ENCODE measurements around the gene ARMCX4. TPM values are rescaled to one million over a fixed set of nuclear protein-coding genes. Genes with fewer than 3 reads are reported as not detected.

ARMCX4 gene
- total and polyA plus RNA-seq, 2 of the 8 experiments (the other 6 are each of a cell fraction or from before 2014, with no cell fraction given): 3.7 to 14.5 TPM

DNA sequence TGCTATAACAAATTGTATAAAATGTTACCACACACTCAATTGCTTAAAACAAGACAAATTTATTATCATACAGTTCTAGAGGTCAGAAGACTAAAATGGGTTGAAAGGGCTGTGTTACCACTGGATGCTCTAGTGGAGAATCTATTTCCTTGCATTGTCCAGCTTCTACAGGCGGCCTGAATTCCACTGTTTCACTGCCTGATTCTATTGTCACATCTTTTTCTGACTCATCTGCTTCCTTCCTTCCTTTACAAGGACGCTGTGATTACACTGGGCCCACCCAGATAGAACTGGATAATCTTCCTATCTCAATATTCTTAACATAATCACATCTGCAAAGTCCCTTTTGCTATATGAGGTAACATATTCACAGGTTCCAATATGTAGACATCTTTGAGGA is 45.7 kb downstream of the ARMCX4 start (continued):
- no peak for TF ChIP-seq YY1 (IDR thresholded peaks at IDR 0.05; ENCODE audit: low read depth, low read length)
- TF ChIP-seq SP4 (IDR thresholded peaks at IDR 0.05; ENCODE audit: low read length): no peak
- no peak for TF ChIP-seq KDM4A (IDR thresholded peaks at IDR 0.05; ENCODE audit: low read depth, low read length, severe bottlenecking)

Other genes starting within 250 kb of the ARMCX4 start
- not detected in 2 replicates for gene TAF7L, start 194.1 kb upstream of the ARMCX4 start, total RNA-seq (2021; fragmentation: NEBNext Ultra II Directional; extraction: Animal tissue kit (Norgen Biotek cat#: 25700))
- not detected in 2 replicates for gene TAF7L, start 194.1 kb upstream of the ARMCX4 start, polyA plus RNA-seq (2011; rRNA removed)
- 38.0 and 38.1 TPM in 2 replicates for gene TIMM8A, start 136.7 kb upstream of the ARMCX4 start, total RNA-seq (2021; fragmentation: NEBNext Ultra II Directional; extraction: Animal tissue kit (Norgen Biotek cat#: 25700))
- gene TIMM8A, start 136.7 kb upstream of the ARMCX4 start, polyA plus RNA-seq (2011; rRNA removed): 16.1 and 16.6 TPM in 2 replicates
- 0.20 TPM in 1 of 2 replicates, not detected in the other for gene BTK, start 99.3 kb upstream of the ARMCX4 start, total RNA-seq (2021; fragmentation: NEBNext Ultra II Directional; extraction: Animal tissue kit (Norgen Biotek cat#: 25700))
- 0.03 and 0.06 TPM in 2 replicates for gene BTK, start 99.3 kb upstream of the ARMCX4 start, polyA plus RNA-seq (2011; rRNA removed)
- 271 and 309 TPM in 2 replicates for gene RPL36A, start 94.4 kb upstream of the ARMCX4 start, total RNA-seq (2021; fragmentation: NEBNext Ultra II Directional; extraction: Animal tissue kit (Norgen Biotek cat#: 25700))
- 985 and 1,587 TPM in 2 replicates for gene RPL36A, start 94.4 kb upstream of the ARMCX4 start, polyA plus RNA-seq (2011; rRNA removed)
- 39.2 and 47.3 TPM in 2 replicates for gene GLA, start 77.5 kb upstream of the ARMCX4 start, total RNA-seq (2021; fragmentation: NEBNext Ultra II Directional; extraction: Animal tissue kit (Norgen Biotek cat#: 25700))
- 21.9 and 33.6 TPM in 2 replicates for gene GLA, start 77.5 kb upstream of the ARMCX4 start, polyA plus RNA-seq (2011; rRNA removed)
- 62.6 and 66.7 TPM in 2 replicates for gene HNRNPH2, start 77.2 kb upstream of the ARMCX4 start, total RNA-seq (2021; fragmentation: NEBNext Ultra II Directional; extraction: Animal tissue kit (Norgen Biotek cat#: 25700))
- 14.7 and 27.7 TPM in 2 replicates for gene HNRNPH2, start 77.2 kb upstream of the ARMCX4 start, polyA plus RNA-seq (2011; rRNA removed)
- gene ARMCX1, start 65.1 kb downstream of the ARMCX4 start, total RNA-seq (2021; fragmentation: NEBNext Ultra II Directional; extraction: Animal tissue kit (Norgen Biotek cat#: 25700)): 29.1 and 29.2 TPM in 2 replicates
- gene ARMCX1, start 65.1 kb downstream of the ARMCX4 start, polyA plus RNA-seq (2011; rRNA removed): 9.8 and 12.5 TPM in 2 replicates
- 36.6 and 40.0 TPM in 2 replicates for gene ARMCX6, start 132.5 kb downstream of the ARMCX4 start, total RNA-seq (2021; fragmentation: NEBNext Ultra II Directional; extraction: Animal tissue kit (Norgen Biotek cat#: 25700))
- 18.3 and 24.9 TPM in 2 replicates for gene ARMCX6, start 132.5 kb downstream of the ARMCX4 start, polyA plus RNA-seq (2011; rRNA removed)
- 19.5 and 20.3 TPM in 2 replicates for gene ARMCX3, start 137.7 kb downstream of the ARMCX4 start, total RNA-seq (2021; fragmentation: NEBNext Ultra II Directional; extraction: Animal tissue kit (Norgen Biotek cat#: 25700))
- gene ARMCX3, start 137.7 kb downstream of the ARMCX4 start, polyA plus RNA-seq (2011; rRNA removed): 7.4 and 7.6 TPM in 2 replicates
- gene ARMCX2, start 174.4 kb downstream of the ARMCX4 start, total RNA-seq (2021; fragmentation: NEBNext Ultra II Directional; extraction: Animal tissue kit (Norgen Biotek cat#: 25700)): 110 and 113 TPM in 2 replicates
- gene ARMCX2, start 174.4 kb downstream of the ARMCX4 start, polyA plus RNA-seq (2011; rRNA removed): 39.7 and 39.9 TPM in 2 replicates

Data from H1 (cell line).